ENCODE results near the gene DOCK6. TPM values are rescaled to one million over a fixed set of nuclear protein-coding genes. Genes with fewer than 3 reads are reported as not detected.

DOCK6 gene
- total RNA-seq, 1 experiment from 2014 or later = 57.9 TPM

DNA sequence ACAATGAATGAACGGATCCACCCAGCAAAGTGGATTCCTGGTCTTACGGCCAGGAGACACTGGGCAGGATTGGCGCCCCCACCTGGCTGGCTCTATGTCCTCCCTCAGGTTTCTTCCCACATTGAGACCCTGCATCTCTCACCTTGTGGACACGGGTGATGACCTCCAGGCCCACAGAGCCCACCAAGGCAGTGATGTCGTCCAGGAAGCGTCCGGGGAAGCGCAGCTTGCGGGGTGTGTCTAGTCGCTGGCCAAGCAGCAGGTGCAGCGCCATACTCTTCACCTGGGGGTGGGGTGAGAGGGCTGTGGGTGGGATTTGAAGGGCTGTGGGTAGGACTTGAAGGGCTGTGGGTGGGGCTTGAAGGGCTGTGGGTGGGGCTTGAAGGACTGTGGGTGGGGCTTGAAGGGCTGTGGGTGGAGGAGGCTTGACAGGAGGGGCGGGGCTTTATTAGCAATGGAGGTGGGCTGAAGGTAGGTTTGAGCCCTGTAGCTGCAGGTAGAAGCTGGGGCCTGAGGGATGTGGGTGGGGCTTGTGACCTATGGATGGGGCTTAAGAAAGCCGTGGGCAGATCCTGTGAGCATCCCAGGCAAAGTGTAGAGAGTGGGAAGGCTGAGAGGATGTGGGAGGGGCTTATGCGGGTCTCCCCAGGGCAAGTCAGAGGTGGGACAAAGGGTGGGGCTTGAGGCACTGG is 35.0 kb downstream of the DOCK6 start:
- Histone ChIP-seq H3K79me2 (ENCODE audit: insufficient read depth, low read length) (no peaks in the 10 kb centered on the region), H3K9ac (ENCODE audit: extremely low read depth, insufficient read length, low read length) (no peak overlapping the region), H2BK5ac (ENCODE audit: insufficient read length, low read length) (no peak overlapping the region), H3K9me3 (ENCODE audit: control insufficient read depth, low read depth, low read length) (no peaks in the 10 kb centered on the region), H3K18ac (ENCODE audit: insufficient read length, low read depth, low read length) (no peak overlapping the region), H3K23ac (ENCODE audit: insufficient read length, low read depth, low read length) (no peak overlapping the region), H3T11ph (ENCODE audit: low read length) (no peak overlapping the region), H4K5ac (ENCODE audit: insufficient read length, low read depth, low read length) (no peak overlapping the region), H2BK120ac (ENCODE audit: low read depth, low read length, poor library complexity, severe bottlenecking) (no peak overlapping the region), H2AFZ (ENCODE audit: low read length) (no peak overlapping the region), H2BK15ac (ENCODE audit: low read depth, low read length) (no peak overlapping the region), H3K4me1 (ENCODE audit: insufficient read depth, low read length) (no peaks in the 10 kb centered on the region), H4K20me1 (ENCODE audit: control insufficient read depth, insufficient read depth, insufficient read length) (no peaks in the 10 kb centered on the region), H3K4me2 (ENCODE audit: insufficient read depth, insufficient read length, low read length) (no peak overlapping the region), H4K8ac (replicated peaks; ENCODE audit: insufficient read length, low read depth, low read length) (no peak overlapping the region), H2AK5ac (ENCODE audit: insufficient read length, low read length) (no peak overlapping the region), H3K56ac (ENCODE audit: insufficient read length, low read depth, low read length) (no peak overlapping the region), H3K27ac (ENCODE audit: insufficient read length, low read depth, low read length) (no peak overlapping the region), H3K14ac (ENCODE audit: insufficient read depth, low read length) (no peak overlapping the region), H3K27me3 (ENCODE audit: insufficient read depth, low read length) (no peaks in the 10 kb centered on the region), H2BK12ac (ENCODE audit: insufficient read length, low read depth, low read length) (no peak overlapping the region), H3K79me1 (ENCODE audit: insufficient read depth, low read depth, low read length, poor library complexity, severe bottlenecking) (no peaks in the 10 kb centered on the region), H3K4ac (ENCODE audit: low read depth, low read length) (no peak overlapping the region), H4K91ac (ENCODE audit: insufficient read length, low read depth, low read length) (no peak overlapping the region), H3K23me2 (ENCODE audit: insufficient read length, low read depth, low read length, poor library complexity, severe bottlenecking) (no peaks in the 10 kb centered on the region), H2BK20ac (ENCODE audit: low read depth, low read length, poor library complexity, severe bottlenecking) (no peak overlapping the region)
- Mint-ChIP-seq H3K4me1 (peaks cover 2 to 10% of the 10 kb centered on the region in 2 experiments; a peak in 3 of 4 replicates), H3K36me3 (ENCODE audit: insufficient read depth in 1 of 3, low read depth in 3 of 3) (peaks cover 11 to 33% (median 31%) of the 10 kb centered on the region in 3 experiments), H3K9me3 (peaks cover 2 to 3% of the 10 kb centered on the region in 2 experiments; a peak in 2 of 5 replicates), H3K27ac (peak overlapping the region in 2 of 3 experiments; percentile 32 to 84; a peak in 2 of 7 replicates), H3K27me3 (ENCODE audit: low read depth) (no peaks in the 10 kb centered on the region), H3K4me3 (no peak overlapping the region)
- peak; percentile 98 for DNase-seq
- TF ChIP-seq CTCF (conservative IDR thresholded peaks at IDR 0.05) = peak; percentile 78
- no CpG with 5 or more reads among the region's 14 CpGs for WGBS (ENCODE audit: extremely low coverage, insufficient read length, low lambda C conversion rate)

All from H9 (cell line).